PC-3 (cell line): Measurements from ENCODE around the gene LAMTOR3. TPM values are rescaled to one million over a fixed set of nuclear protein-coding genes. Genes with fewer than 3 reads are reported as not detected.

Experiments used
- ATAC-seq: fragments of 200-7000 bp; cut with Tn5 transposase; 2 replicates; pipeline ENCODE4 v1.9.1; 2020; ENCODE audit warnings: mild to moderate bottlenecking, moderate library complexity
- BruUV-seq: library from RNA; stranded (reverse); fragments of 400-500 nt; replicated peaks from 2 replicates; lab custom pipeline; 2021; lab: Mats Ljungman, UMichigan
- CTCF ChIA-PET: fragments of 300-600 bp; sonication (Branson Sonifier 250); formaldehyde crosslinking; loops from one replicate; lab custom pipeline; 2022; ENCODE audit warnings: antibody characterized with exemption; lab: Charles Lee
- POLR2A ChIA-PET: fragments of 300-600 bp; sonication (Branson Sonifier 250); formaldehyde crosslinking; loops from one replicate; lab custom pipeline; 2022; ENCODE audit warnings: antibody characterized with exemption; ENCODE audit not compliant: unreplicated experiment; lab: Charles Lee
- DNase-seq: peaks from one replicate; pipeline ENCODE4 v3.0.0-alpha.2; 2015
- H2AFZ ChIP-seq: fragments of 300-600 bp; sonication (generic); 2 replicates; pipeline ENCODE4 v1.6.0; 2016; ENCODE audit warnings: antibody characterized with exemption, low read length
- H3F3A ChIP-seq: fragments of 300-600 bp; sonication (generic); one replicate; pipeline ENCODE4 v1.6.0; 2017; ENCODE audit warnings: antibody characterized with exemption, low read length, control low read depth, mild to moderate bottlenecking; ENCODE audit not compliant: unreplicated experiment
- H3K27ac ChIP-seq: fragments of 300-600 bp; sonication (generic); 2 replicates; pipeline ENCODE4 v1.5.1; 2016; ENCODE audit warnings: mild to moderate bottlenecking, low read length
- H3K27me3 ChIP-seq: fragments of 300-600 bp; sonication (generic); 2 replicates; pipeline ENCODE4 v1.6.1; 2016; ENCODE audit warnings: low read length, mixed read lengths
- H3K36me3 ChIP-seq: fragments of 300-600 bp; sonication (generic); 2 replicates; pipeline ENCODE4 v1.6.1; 2016; ENCODE audit warnings: low read depth, mixed run types, low read length, mixed read lengths
- H3K4me1 ChIP-seq: fragments of 300-600 bp; sonication (generic); 2 replicates; pipeline ENCODE4 v1.5.1; 2016; ENCODE audit warnings: low read length; ENCODE audit not compliant: insufficient read depth
- H3K4me2 ChIP-seq: fragments of 300-600 bp; sonication (generic); 2 replicates; pipeline ENCODE4 v1.6.0; 2016; ENCODE audit warnings: low read length
- H3K4me3 ChIP-seq: fragments of 300-600 bp; sonication (generic); 2 replicates; pipeline ENCODE4 v1.5.1; 2016; ENCODE audit warnings: mild to moderate bottlenecking, low read length, mixed read lengths
- H3K79me2 ChIP-seq: fragments of 300-600 bp; sonication (generic); 2 replicates; pipeline ENCODE4 v1.6.1; 2017; ENCODE audit warnings: low read length, mixed read lengths
- H3K9ac ChIP-seq: fragments of 300-600 bp; sonication (generic); 2 replicates; pipeline ENCODE4 v1.6.0; 2016; ENCODE audit warnings: mild to moderate bottlenecking, low read length
- H3K9me2 ChIP-seq: fragments of 300-600 bp; sonication (generic); replicated peaks from 2 replicates; pipeline ENCODE4 v1.6.1; 2016; ENCODE audit warnings: mixed run types, low read length, mixed read lengths
- H3K9me3 ChIP-seq: fragments of 300-600 bp; sonication (generic); 2 replicates; pipeline ENCODE4 v1.6.1; 2016; ENCODE audit warnings: low read length, mixed read lengths
- H4K20me1 ChIP-seq: fragments of 300-600 bp; sonication (generic); 2 replicates; pipeline ENCODE4 v1.6.1; 2016; ENCODE audit warnings: low read length, mixed read lengths
- EZH2 ChIP-seq: fragments of 300-600 bp; sonication (generic); IDR thresholded peaks from one replicate; pipeline ENCODE4 v1.6.1; 2017; ENCODE audit warnings: antibody characterized with exemption, mild to moderate bottlenecking, low read length; ENCODE audit not compliant: unreplicated experiment
- EZH2phosphoT487 ChIP-seq: fragments of 300-600 bp; sonication (generic); IDR thresholded peaks from 2 replicates; pipeline ENCODE4 v1.6.1; 2018; ENCODE audit warnings: mild to moderate bottlenecking, antibody characterized with exemption, low read length, borderline replicate concordance
- intact Hi-C: fragments of 100-400 bp; cut with micrococcal nuclease; formaldehyde crosslinking; loops from 2 replicates; pipeline ENCODE4 v1.9.0; 2023
- total RNA-seq: library from RNA; depleted of rRNA; stranded (reverse); fragments of >200 nt; gene quantifications from 2 replicates; pipeline ENCODE4 v1.2.3, GENCODE V29; 2014
- TF ChIP-seq, protein P1 (sequence below): fragments of 300-600 bp; sonication (generic); conservative IDR thresholded peaks from 2 replicates; pipeline ENCODE4 v1.5.1; 2017; ENCODE audit warnings: antibody characterized with exemption, low read depth, mild to moderate bottlenecking, low read length

LAMTOR3 gene
- total RNA-seq, 1 experiment from 2014 or later = 14.0 TPM

DNA sequence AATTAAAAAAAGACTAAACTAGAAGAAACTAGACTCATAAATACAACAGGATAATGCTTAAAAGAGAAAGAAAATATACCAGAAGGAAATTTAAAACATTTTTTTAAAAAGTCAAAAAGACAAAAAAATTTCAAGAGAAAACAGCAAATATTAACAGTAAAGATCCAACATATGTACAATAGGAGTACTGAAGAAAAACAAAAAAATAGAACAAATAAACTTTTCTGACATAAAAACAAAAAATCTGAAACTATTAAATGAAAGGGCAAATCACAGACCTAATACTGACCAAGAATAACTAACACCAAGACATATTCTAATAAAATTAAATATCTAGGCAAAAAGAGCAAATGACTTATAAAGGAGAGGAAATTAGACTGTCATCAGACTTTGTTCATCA is 40.7 kb upstream of the LAMTOR3 start:
- peaks cover 15% of the 10 kb centered on the region for H3K36me3 ChIP-seq
- H3F3A ChIP-seq = no peaks in the 10 kb centered on the region
- H3K79me2 ChIP-seq = peaks cover 76% of the 10 kb centered on the region
- no peak overlapping the region for H3K4me3 ChIP-seq
- H3K4me2 ChIP-seq = no peak overlapping the region
- H3K27me3 ChIP-seq = no peaks in the 10 kb centered on the region
- POLR2A ChIA-PET = no interaction called here
- peaks cover 4% of the 10 kb centered on the region; the same call in 1 of the 2 replicates for H3K9me3 ChIP-seq
- DNase-seq = no peak
- H3K9ac ChIP-seq = no peak overlapping the region
- TF ChIP-seq EZH2 = no peak
- no peak for TF ChIP-seq EZH2phosphoT487
- TF ChIP-seq, protein P1, sequence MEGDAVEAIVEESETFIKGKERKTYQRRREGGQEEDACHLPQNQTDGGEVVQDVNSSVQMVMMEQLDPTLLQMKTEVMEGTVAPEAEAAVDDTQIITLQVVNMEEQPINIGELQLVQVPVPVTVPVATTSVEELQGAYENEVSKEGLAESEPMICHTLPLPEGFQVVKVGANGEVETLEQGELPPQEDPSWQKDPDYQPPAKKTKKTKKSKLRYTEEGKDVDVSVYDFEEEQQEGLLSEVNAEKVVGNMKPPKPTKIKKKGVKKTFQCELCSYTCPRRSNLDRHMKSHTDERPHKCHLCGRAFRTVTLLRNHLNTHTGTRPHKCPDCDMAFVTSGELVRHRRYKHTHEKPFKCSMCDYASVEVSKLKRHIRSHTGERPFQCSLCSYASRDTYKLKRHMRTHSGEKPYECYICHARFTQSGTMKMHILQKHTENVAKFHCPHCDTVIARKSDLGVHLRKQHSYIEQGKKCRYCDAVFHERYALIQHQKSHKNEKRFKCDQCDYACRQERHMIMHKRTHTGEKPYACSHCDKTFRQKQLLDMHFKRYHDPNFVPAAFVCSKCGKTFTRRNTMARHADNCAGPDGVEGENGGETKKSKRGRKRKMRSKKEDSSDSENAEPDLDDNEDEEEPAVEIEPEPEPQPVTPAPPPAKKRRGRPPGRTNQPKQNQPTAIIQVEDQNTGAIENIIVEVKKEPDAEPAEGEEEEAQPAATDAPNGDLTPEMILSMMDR = no peak
- CTCF ChIA-PET = no interaction called here
- intact Hi-C loops = no loop called here
- ATAC-seq = no peak
- H3K4me1 ChIP-seq = no peaks in the 10 kb centered on the region
- no peaks in the 10 kb centered on the region for H3K9me2 ChIP-seq
- no peak overlapping the region for H2AFZ ChIP-seq
- no peaks in the 10 kb centered on the region; the same call in 1 of the 2 replicates for H4K20me1 ChIP-seq
- BruUV-seq = no TSS peak
- H3K27ac ChIP-seq = no peak overlapping the region

DNA sequence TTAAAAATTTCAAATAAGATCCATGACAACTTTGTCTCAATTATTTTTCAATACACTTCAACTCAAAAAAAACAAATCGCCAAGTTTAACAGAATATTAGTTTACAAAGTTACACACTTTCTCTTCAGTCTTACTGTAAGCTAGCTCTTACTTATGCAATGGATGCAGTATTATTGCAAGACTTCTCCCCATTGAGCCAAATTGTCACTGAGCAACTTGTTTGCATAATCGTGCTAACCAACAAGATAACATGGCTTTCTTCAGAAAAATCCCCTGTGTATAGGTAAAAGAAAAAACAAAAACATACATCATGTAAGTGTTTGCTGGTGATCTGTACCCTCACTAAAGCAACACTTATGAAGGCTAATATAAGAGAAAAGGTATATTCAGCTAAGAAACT is 33.3 kb upstream of the LAMTOR3 start:
- H2AFZ ChIP-seq = no peak overlapping the region
- H3K9ac ChIP-seq = no peak overlapping the region
- H4K20me1 ChIP-seq = no peaks in the 10 kb centered on the region; the same call in 1 of the 2 replicates
- peaks cover 29% of the 10 kb centered on the region for H3K79me2 ChIP-seq
- H3F3A ChIP-seq = no peaks in the 10 kb centered on the region
- H3K9me2 ChIP-seq = no peaks in the 10 kb centered on the region
- H3K36me3 ChIP-seq = no peaks in the 10 kb centered on the region
- ATAC-seq (no peak), DNase-seq (no peak)
- H3K4me2 ChIP-seq = no peak overlapping the region
- ChIA-PET POLR2A (interaction anchor here (0.5 kb wide), 1 partner anchor 309 kb away, joined by 3 read pairs; no protein-coding TSS in a partner anchor), CTCF (no interaction called here)
- intact Hi-C loops = no loop called here
- H3K4me3 ChIP-seq = no peak overlapping the region
- H3K4me1 ChIP-seq = no peaks in the 10 kb centered on the region
- BruUV-seq = no TSS peak
- H3K9me3 ChIP-seq = no peaks in the 10 kb centered on the region
- H3K27ac ChIP-seq = no peak overlapping the region
- H3K27me3 ChIP-seq = no peaks in the 10 kb centered on the region
- TF ChIP-seq, protein P1 = no peak
- no peak for TF ChIP-seq EZH2
- TF ChIP-seq EZH2phosphoT487 = no peak

DNA sequence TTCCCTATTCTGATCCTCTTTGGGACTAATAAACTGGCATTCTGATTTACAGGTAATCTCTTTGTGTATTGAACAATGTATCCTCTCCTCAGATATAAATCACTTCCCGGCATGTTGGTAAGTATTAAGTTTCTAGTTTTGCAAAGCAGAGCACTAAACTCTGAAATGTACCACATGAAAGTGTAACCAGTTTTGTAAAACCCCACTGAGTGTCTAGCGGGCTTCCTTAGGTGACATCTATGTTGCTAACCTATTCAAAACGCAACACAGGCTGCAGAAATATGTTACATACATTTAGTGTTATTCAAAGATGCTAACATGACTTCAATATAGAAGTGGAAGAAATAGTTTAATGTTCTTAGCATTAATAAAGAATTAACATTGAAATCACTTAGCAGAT is 26.9 kb upstream of the LAMTOR3 start:
- no TSS peak for BruUV-seq
- intact Hi-C loops = no loop called here
- no peaks in the 10 kb centered on the region for H3K79me2 ChIP-seq
- H3K9me3 ChIP-seq = no peaks in the 10 kb centered on the region
- H3K27ac ChIP-seq = no peak overlapping the region
- no peak overlapping the region for H3K9ac ChIP-seq
- H3K36me3 ChIP-seq = no peaks in the 10 kb centered on the region
- H3K4me1 ChIP-seq = no peaks in the 10 kb centered on the region
- ChIA-PET POLR2A (no interaction called here), CTCF (no interaction called here)
- H3K9me2 ChIP-seq = no peaks in the 10 kb centered on the region
- H3K27me3 ChIP-seq = no peaks in the 10 kb centered on the region
- ATAC-seq (no peak), DNase-seq (no peak)
- TF ChIP-seq, protein P1 = no peak
- TF ChIP-seq EZH2 (no peak), EZH2phosphoT487 (no peak)
- H4K20me1 ChIP-seq = no peaks in the 10 kb centered on the region
- no peak overlapping the region for H3K4me3 ChIP-seq
- no peak overlapping the region for H3K4me2 ChIP-seq
- H3F3A ChIP-seq = no peaks in the 10 kb centered on the region
- H2AFZ ChIP-seq = no peak overlapping the region
